HEK293T (cell line): ENCODE measurements around the gene CMTM7.

Source experiments
- CTCF ChIA-PET: fragments of 350-600 bp; formaldehyde crosslinking; extraction: SDS; loops from one replicate; lab custom pipeline; 2021; ENCODE audit warnings: antibody characterized with exemption, inconsistent platforms; lab: Yijun Ruan, JAX
- POLR2A ChIA-PET: fragments of 350-600 bp; formaldehyde crosslinking; extraction: SDS; loops from one replicate; lab custom pipeline; 2020; ENCODE audit warnings: antibody characterized with exemption, inconsistent platforms; lab: Yijun Ruan, JAX
- DNase-seq: peaks from one replicate; pipeline ENCODE4 v3.0.0; 2012; ENCODE audit warnings: mixed read lengths; ENCODE audit errors: extremely low spot score
- ARNT ChIP-seq: fragments of 450-650 bp; IDR thresholded peaks from 2 replicates; pipeline ENCODE4 v1.6.1; 2017; ENCODE audit warnings: mild to moderate bottlenecking
- BHLHE40 ChIP-seq: fragments of 450-650 bp; IDR thresholded peaks from 2 replicates; pipeline ENCODE4 v1.6.1; 2016; ENCODE audit warnings: mild to moderate bottlenecking, moderate library complexity, borderline replicate concordance
- CTBP1 ChIP-seq: fragments of 450-650 bp; IDR thresholded peaks from 2 replicates; pipeline ENCODE4 v1.6.1; 2016; ENCODE audit warnings: borderline replicate concordance
- ELF4 ChIP-seq: fragments of 450-650 bp; IDR thresholded peaks from 2 replicates; pipeline ENCODE4 v1.6.1; 2017; ENCODE audit warnings: antibody characterized with exemption
- FOXA1 ChIP-seq: fragments of 450-650 bp; IDR thresholded peaks from 2 replicates; pipeline ENCODE4 v1.6.1; 2016; ENCODE audit warnings: mild to moderate bottlenecking
- FOXK2 ChIP-seq: fragments of 450-650 bp; IDR thresholded peaks from 2 replicates; pipeline ENCODE4 v1.6.1; 2016; ENCODE audit warnings: mild to moderate bottlenecking
- FOXM1 ChIP-seq: fragments of 450-650 bp; IDR thresholded peaks from 2 replicates; pipeline ENCODE4 v1.6.1; 2017; ENCODE audit warnings: mild to moderate bottlenecking, borderline replicate concordance
- HDGF ChIP-seq: fragments of 450-650 bp; IDR thresholded peaks from 2 replicates; pipeline ENCODE4 v1.6.1; 2017; ENCODE audit warnings: antibody characterized with exemption, borderline replicate concordance
- L3MBTL2 ChIP-seq: fragments of 450-650 bp; conservative IDR thresholded peaks from 2 replicates; pipeline ENCODE4 v1.6.1; 2016; ENCODE audit warnings: mild to moderate bottlenecking
- LEF1 ChIP-seq: fragments of 450-650 bp; IDR thresholded peaks from 2 replicates; pipeline ENCODE4 v1.6.1; 2017; ENCODE audit warnings: mild to moderate bottlenecking, borderline replicate concordance
- NFRKB ChIP-seq: fragments of 450-650 bp; IDR thresholded peaks from 2 replicates; pipeline ENCODE4 v1.6.1; 2016; ENCODE audit warnings: mild to moderate bottlenecking, moderate library complexity
- SP1 ChIP-seq: fragments of 450-650 bp; IDR thresholded peaks from 2 replicates; pipeline ENCODE4 v1.6.1; 2017
- SUZ12 ChIP-seq: fragments of 450-650 bp; IDR thresholded peaks from 2 replicates; pipeline ENCODE4 v1.6.1; 2016; ENCODE audit warnings: mild to moderate bottlenecking
- TARDBP ChIP-seq: fragments of 450-650 bp; IDR thresholded peaks from 2 replicates; pipeline ENCODE4 v1.6.1; 2016
- ZNF384 ChIP-seq: fragments of 450-650 bp; IDR thresholded peaks from 2 replicates; pipeline ENCODE4 v1.6.1; 2016
- TF ChIP-seq, protein P1 (sequence below): fragments of 450-650 bp; IDR thresholded peaks from 2 replicates; pipeline ENCODE4 v1.6.1; 2016

The CMTM7 gene

GRCh38 chr3:32354362-32354778 lies 37.3 kb upstream of the CMTM7 start:
- POLR2A ChIA-PET: no interaction called here
- TF ChIP-seq FOXA1 (no peak), ELF4 (no peak), CTBP1 (no peak), ARNT (no peak), SP1 (no peak), BHLHE40 (no peak), FOXK2 (no peak), NFRKB (no peak), TARDBP (no peak), HDGF (no peak), L3MBTL2 (no peak)
- TF ChIP-seq, protein P1, sequence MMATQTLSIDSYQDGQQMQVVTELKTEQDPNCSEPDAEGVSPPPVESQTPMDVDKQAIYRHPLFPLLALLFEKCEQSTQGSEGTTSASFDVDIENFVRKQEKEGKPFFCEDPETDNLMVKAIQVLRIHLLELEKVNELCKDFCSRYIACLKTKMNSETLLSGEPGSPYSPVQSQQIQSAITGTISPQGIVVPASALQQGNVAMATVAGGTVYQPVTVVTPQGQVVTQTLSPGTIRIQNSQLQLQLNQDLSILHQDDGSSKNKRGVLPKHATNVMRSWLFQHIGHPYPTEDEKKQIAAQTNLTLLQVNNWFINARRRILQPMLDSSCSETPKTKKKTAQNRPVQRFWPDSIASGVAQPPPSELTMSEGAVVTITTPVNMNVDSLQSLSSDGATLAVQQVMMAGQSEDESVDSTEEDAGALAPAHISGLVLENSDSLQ: no peak
- no peak for DNase-seq
- CTCF ChIA-PET: no interaction called here

DNA sequence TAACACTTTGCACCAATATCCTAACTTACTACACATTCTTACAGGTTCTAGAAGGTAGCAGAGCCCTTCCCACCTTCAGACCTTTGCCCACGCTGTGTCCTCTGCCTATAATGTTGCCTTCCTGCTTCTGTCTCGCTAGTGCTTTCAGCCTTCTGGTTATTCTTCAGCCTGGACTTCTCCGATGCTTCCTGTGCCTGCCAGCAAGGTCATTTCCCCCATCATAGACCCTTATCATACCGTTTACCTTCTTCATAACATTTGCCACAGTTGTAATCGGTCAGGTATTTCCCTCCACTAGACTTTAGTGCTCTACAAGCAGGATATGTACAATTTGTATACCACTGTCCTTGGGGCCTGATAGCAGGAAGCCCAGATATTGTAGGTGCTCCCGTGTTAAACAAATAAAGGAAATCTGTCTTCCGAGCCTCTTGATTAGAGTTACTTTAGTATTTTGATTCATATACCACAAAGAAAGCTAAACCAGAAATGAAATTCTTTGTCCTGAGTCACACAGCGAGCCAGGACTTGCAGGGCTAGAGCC lies 35.8 kb upstream of the CMTM7 start:
- no peak for TF ChIP-seq TARDBP
- no peak for TF ChIP-seq ARNT
- no peak for TF ChIP-seq ZNF384
- TF ChIP-seq NFRKB: no peak
- TF ChIP-seq L3MBTL2: no peak
- no peak for TF ChIP-seq SP1
- no peak for TF ChIP-seq LEF1
- TF ChIP-seq, protein P1: no peak
- ChIA-PET POLR2A (no interaction called here), CTCF (no interaction called here)
- no peak for DNase-seq

DNA sequence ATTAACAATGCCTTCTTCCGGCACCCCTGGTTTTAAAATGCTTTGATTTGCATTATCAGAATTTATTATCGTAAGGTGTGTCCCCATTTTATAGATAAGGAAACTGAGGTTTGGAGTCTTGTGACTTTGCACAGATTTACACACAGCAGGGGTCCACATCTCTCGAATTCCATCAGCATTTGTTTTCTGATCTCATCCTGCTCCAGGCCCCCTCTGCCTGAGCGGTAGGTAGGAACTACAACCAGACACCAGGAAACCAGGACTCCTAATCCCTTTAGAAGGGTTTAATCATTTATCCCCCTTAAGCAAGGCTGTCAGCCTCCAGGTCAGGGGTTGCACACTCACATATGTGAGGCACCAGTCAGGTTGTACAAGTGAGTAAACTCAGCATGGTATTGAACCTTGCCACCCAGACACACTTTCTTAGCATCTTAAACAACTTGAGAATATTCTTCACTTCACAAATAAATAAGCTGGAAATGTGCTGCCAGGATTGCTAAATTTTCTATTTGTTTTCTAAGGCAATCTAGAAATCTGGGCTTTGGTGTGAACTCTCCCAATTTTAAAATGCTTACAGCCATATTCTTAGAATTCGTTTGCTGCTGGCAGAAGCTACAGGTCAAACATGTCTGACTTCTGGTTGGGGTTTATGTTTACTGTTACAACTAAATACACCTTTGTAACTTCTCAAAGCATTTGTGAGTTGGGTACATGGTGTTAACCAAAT lies 31.7 kb upstream of the CMTM7 start:
- ChIA-PET POLR2A (no interaction called here), CTCF (no interaction called here)
- TF ChIP-seq L3MBTL2 (no peak), HDGF (no peak), ELF4 (no peak), FOXA1 (no peak), ZNF384 (no peak), ARNT (no peak), NFRKB (no peak), FOXM1 (no peak), SUZ12 (no peak), BHLHE40 (no peak), FOXK2 (no peak), LEF1 (no peak), SP1 (no peak), TARDBP (no peak), CTBP1 (no peak)
- TF ChIP-seq, protein P1: no peak
- DNase-seq: no peak

DNA sequence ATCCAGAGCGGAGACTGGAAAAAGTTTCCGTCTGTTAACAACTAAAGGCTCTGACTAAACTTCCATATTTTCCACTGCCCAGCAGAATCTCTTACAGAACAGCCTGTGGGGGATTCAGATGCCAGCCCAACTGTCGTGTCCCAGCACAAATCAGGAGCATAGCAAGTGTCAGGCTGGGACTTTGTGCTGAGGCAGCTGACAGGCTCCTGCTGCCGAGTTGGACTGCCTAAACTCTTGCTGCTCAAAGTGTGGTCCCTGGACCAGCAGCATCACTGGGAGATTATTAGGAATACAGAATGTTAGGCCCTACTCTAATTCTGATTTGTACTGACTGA lies 31.2 kb upstream of the CMTM7 start:
- CTCF ChIA-PET: no interaction called here
- POLR2A ChIA-PET: no interaction called here
- DNase-seq: no peak
- TF ChIP-seq FOXM1 (no peak), BHLHE40 (no peak), NFRKB (no peak), FOXA1 (no peak), SP1 (no peak)

DNA sequence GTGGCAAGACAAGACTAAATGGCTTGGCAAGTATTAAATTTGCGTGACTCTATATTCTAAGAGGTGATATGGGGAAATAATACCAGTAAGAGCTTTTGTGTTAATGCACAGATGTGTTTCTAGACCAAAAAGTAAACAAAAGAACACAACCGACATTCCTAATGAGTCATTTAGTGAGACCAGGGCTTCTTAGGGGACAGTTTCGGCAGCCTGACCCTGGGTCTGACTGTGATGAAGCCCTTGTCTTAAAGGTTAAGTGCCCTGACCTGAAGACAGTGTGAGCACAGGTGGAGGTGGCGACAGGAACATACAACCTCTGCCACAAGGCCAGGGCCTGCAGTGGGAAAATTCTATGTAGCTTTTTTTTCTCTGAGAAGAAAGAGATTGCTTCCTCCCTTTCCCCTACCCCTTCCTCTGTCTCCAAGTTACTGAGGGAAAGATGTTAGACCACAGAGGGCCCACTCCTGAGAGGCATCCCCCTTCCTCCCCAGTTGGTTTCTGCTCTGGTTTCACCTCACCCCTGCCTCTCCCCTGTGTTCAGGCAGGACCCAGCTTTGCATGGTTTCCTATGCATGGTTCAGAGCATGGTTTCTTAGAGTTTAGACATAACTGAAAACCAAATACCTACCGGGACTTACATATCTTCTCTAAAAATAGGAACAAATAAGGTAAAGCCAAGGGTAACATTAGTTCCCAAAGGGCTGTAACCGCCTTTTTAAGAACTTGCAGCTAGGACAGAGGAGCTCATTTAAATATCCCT lies 24.8 kb upstream of the CMTM7 start:
- TF ChIP-seq HDGF (no peak), BHLHE40 (no peak), FOXA1 (no peak), SUZ12 (no peak), CTBP1 (no peak), L3MBTL2 (no peak), SP1 (no peak), ELF4 (no peak), ZNF384 (no peak), TARDBP (no peak), LEF1 (no peak), ARNT (no peak), FOXM1 (no peak)
- TF ChIP-seq, protein P1: no peak
- ChIA-PET CTCF (interaction anchor here (0.5 kb wide), 1 partner anchor 57 kb away, joined by 3 read pairs; no protein-coding TSS in a partner anchor), POLR2A (no interaction called here)
- DNase-seq: no peak
